HG02852 (cell line): ENCODE data around the gene E4F1.
"Not testable (repeated sequence)": the region's sequence is repeated elsewhere in the genome, so short reads cannot be mapped to it uniquely, and the experiment has no call there.

ENCODE experiments used
- ATAC-seq: cut with Tn5 transposase; IDR thresholded peaks from one replicate; pipeline ENCODE4 v1.9.1; 2021; ENCODE audit warnings: mild to moderate bottlenecking, moderate library complexity; ENCODE audit not compliant: unreplicated experiment

The E4F1 gene

GRCh38 chr16:2240331-2240730, 16.9 kb downstream of the E4F1 start:
- not testable (repeated sequence) for ATAC-seq

- ATAC-seq: no peak
Observed at GRCh38 chr16:2242598-2242997, 19.2 kb downstream of the E4F1 start.

- no peak for ATAC-seq
Observed at GRCh38 chr16:2243031-2243528, 19.7 kb downstream of the E4F1 start.

GRCh38 chr16:2243781-2244180, 20.4 kb downstream of the E4F1 start:
- no peak for ATAC-seq

GRCh38 chr16:2244301-2244700, 20.9 kb downstream of the E4F1 start:
- no peak for ATAC-seq

- ATAC-seq: no peak
Observed at GRCh38 chr16:2244926-2245795, 21.8 kb downstream of the E4F1 start.

GRCh38 chr16:2246301-2246885, 23.0 kb downstream of the E4F1 start:
- no peak for ATAC-seq

GRCh38 chr16:2250652-2251295, 27.4 kb downstream of the E4F1 start:
- ATAC-seq: no peak

GRCh38 chr16:2251296-2252111, 28.1 kb downstream of the E4F1 start, which contains the start of gene ECI1:
ECI1 (minus strand) TSS chr16:2251587; CDS start chr16:2251566, 21 bp downstream.
- ATAC-seq: peak; percentile 92

- ATAC-seq: no peak
Observed at GRCh38 chr16:2252806-2253148, 29.4 kb downstream of the E4F1 start.

GRCh38 chr16:2253293-2253692, 29.9 kb downstream of the E4F1 start:
- no peak for ATAC-seq

GRCh38 chr16:2256531-2257140, 33.2 kb downstream of the E4F1 start:
- no peak for ATAC-seq

- no peak for ATAC-seq
Observed at GRCh38 chr16:2257726-2258125, 34.3 kb downstream of the E4F1 start.

- not testable (repeated sequence) for ATAC-seq
Observed at GRCh38 chr16:2258530-2258929, 35.1 kb downstream of the E4F1 start.

- ATAC-seq: no peak
Observed at GRCh38 chr16:2260250-2260649, 36.9 kb downstream of the E4F1 start.

- not testable (repeated sequence) for ATAC-seq
Observed at GRCh38 chr16:2263026-2263425, 39.6 kb downstream of the E4F1 start.

GRCh38 chr16:2266887-2267286, 43.5 kb downstream of the E4F1 start:
- ATAC-seq: not testable (repeated sequence)

GRCh38 chr16:2267505-2267912, 44.1 kb downstream of the E4F1 start:
- peak; percentile 53 for ATAC-seq

- ATAC-seq: peak; percentile 77
Observed at GRCh38 chr16:2267913-2268666, 44.7 kb downstream of the E4F1 start, which contains the start of gene RNPS1. RNPS1 (minus strand) TSS chr16:2268126; CDS start chr16:2264643, 3,483 bp downstream.

- ATAC-seq: no peak
Observed at GRCh38 chr16:2270070-2270462, 46.7 kb downstream of the E4F1 start.
